K562 (cell line): ENCODE results near the gene MLYCD. TPM values are rescaled to one million over a fixed set of nuclear protein-coding genes. Genes with fewer than 3 reads are reported as not detected.

ENCODE experiments used
- ADNP ChIP-seq: fragments of 200-800 bp; sonication (Bioruptor generic); IDR thresholded peaks from 2 replicates; pipeline ENCODE4 v1.6.1; 2016; ENCODE audit warnings: missing genetic modification characterization, missing compliant biosample characterization
- CLOCK ChIP-seq: fragments of 250-450 bp; sonication (Bioruptor Pico); IDR thresholded peaks from 2 replicates; pipeline ENCODE4 v1.4.0; 2020; ENCODE audit warnings: mild to moderate bottlenecking, moderate library complexity, borderline replicate concordance
- RBM25 ChIP-seq: fragments of 200-400 bp; formaldehyde crosslinking; IDR thresholded peaks from 2 replicates; pipeline ENCODE4 v1.6.1; 2018; ENCODE audit warnings: low read length, low read depth, moderate library complexity; ENCODE audit not compliant: severe bottlenecking
- SRF ChIP-seq, 2 experiments: fragments of 250-450, 450-650 bp in 1 of 2; sonication (Bioruptor Pico) in 1 of 2; sonication (generic) in 1 of 2; formaldehyde crosslinking; IDR thresholded peaks; 2 replicates each; pipeline versions ENCODE4 v1.5.0 to v1.5.1; 2020 to 2022; ENCODE audit warnings: mild to moderate bottlenecking in 1 of 2, missing genetic modification reagents in 1 of 2
- STAT6 ChIP-seq: sonication (generic); formaldehyde crosslinking; IDR thresholded peaks from 2 replicates; pipeline ENCODE4 v1.8.1; 2023; ENCODE audit warnings: mild to moderate bottlenecking, missing genetic modification reagents
- ZNF609 ChIP-seq: sonication (generic); formaldehyde crosslinking; IDR thresholded peaks from 2 replicates; pipeline ENCODE4 v1.8.1; 2023; ENCODE audit warnings: missing genetic modification reagents, mild to moderate bottlenecking, borderline replicate concordance
- polyA plus RNA-seq, 8 experiments: library from polyadenylated mRNA; depleted of rRNA in 4 of 8; stranded (reverse) in 5 of 8; unstranded in 3 of 8; fragments of >200 nt; fragmentation: Nextera tagmentation in 2 of 8; fragmentation: Illumina TruSeq in 1 of 8; extraction: Ambion mirVana in 2 of 8; extraction: Trizol in 1 of 8; gene quantifications; 2 replicates each; pipeline versions ENCODE4 v1.2.1 to v1.2.3, GENCODE V29; 2011 to 2014; ENCODE audit warnings: inconsistent platforms in 1 of 8, missing spikeins in 1 of 8
- total RNA-seq, 7 experiments: library from RNA; depleted of rRNA in 6 of 7; stranded (reverse); fragments of >200 nt in 6 of 7; fragmentation: Illumina TruSeq in 2 of 7; extraction: Trizol in 2 of 7; gene quantifications; 2 replicates each; pipeline versions ENCODE4 v1.2.1 to v1.2.3, GENCODE V29; 2011 to 2021; ENCODE audit warnings: low replicate concordance in 1 of 7

The MLYCD gene
- total and polyA plus RNA-seq, 9 of the 15 experiments (the other 6 are each of a cell fraction or from before 2014, with no cell fraction given), result 0.15 to 2.0 (median 1.0) TPM

GRCh38 chr16:83937267-83937666, 38.4 kb downstream of the MLYCD start (continued):
- TF ChIP-seq STAT6 (CRISPR knock-in tag) (no peak), SRF (CRISPR knock-in tag; IDR thresholded peaks at IDR 0.05) (no peak), ADNP (tag) (0 out of 2 replicates have a peak, but pooled peaks have one; percentile 24), ZNF609 (CRISPR knock-in tag) (no peak), RBM25 (peak; percentile 95), CLOCK (CRISPR knock-in tag) (no peak)
